GM18520 (cell line): Measurements from ENCODE around the gene RNF227.
"Not testable (repeated sequence)": the region's sequence is repeated elsewhere in the genome, so short reads cannot be mapped to it uniquely, and the experiment has no call there.

Source experiments
- ATAC-seq: cut with Tn5 transposase; IDR thresholded peaks from one replicate; pipeline ENCODE4 v1.9.1; 2021; ENCODE audit not compliant: unreplicated experiment

The RNF227 gene

GRCh38 chr17:7915611-7916384 is at the start of gene RNF227:
Gene RNF227 (minus strand): TSS chr17:7916289. CDS start chr17:7916195, 94 bp downstream.
- peak; percentile 69 for ATAC-seq

- no peak for ATAC-seq
Observed at GRCh38 chr17:7961421-7961820, 45.3 kb upstream of the RNF227 start.

GRCh38 chr17:7959503-7960253 is 43.6 kb upstream of the RNF227 start:
- no peak for ATAC-seq

GRCh38 chr17:7956228-7956965 is 40.3 kb upstream of the RNF227 start:
- no peak for ATAC-seq

GRCh38 chr17:7955414-7956227 is 39.5 kb upstream of the RNF227 start:
- no peak for ATAC-seq

GRCh38 chr17:7953266-7953665 is 37.2 kb upstream of the RNF227 start:
- not testable (repeated sequence) for ATAC-seq

- no peak for ATAC-seq
Observed at GRCh38 chr17:7951143-7951792, 35.2 kb upstream of the RNF227 start.

- ATAC-seq = no peak
Observed at GRCh38 chr17:7950578-7950977, 34.5 kb upstream of the RNF227 start.

GRCh38 chr17:7947651-7948050 is 31.6 kb upstream of the RNF227 start:
- no peak for ATAC-seq

- ATAC-seq = no peak
Observed at GRCh38 chr17:7946441-7946840, 30.4 kb upstream of the RNF227 start.

GRCh38 chr17:7945651-7946050 is 29.6 kb upstream of the RNF227 start:
- no peak for ATAC-seq

GRCh38 chr17:7944326-7944725 is 28.2 kb upstream of the RNF227 start:
- ATAC-seq = no peak

GRCh38 chr17:7943291-7943690 is 27.2 kb upstream of the RNF227 start:
- ATAC-seq = no peak

- no peak for ATAC-seq
Observed at GRCh38 chr17:7940743-7941142, 24.7 kb upstream of the RNF227 start.

GRCh38 chr17:7940034-7940433 is 23.9 kb upstream of the RNF227 start:
- ATAC-seq = no peak

- no peak for ATAC-seq
Observed at GRCh38 chr17:7935859-7936258, 19.8 kb upstream of the RNF227 start.

GRCh38 chr17:7932949-7933348 is 16.9 kb upstream of the RNF227 start:
- ATAC-seq = no peak

- ATAC-seq = no peak
Observed at GRCh38 chr17:7932483-7932891, 16.4 kb upstream of the RNF227 start.

- ATAC-seq = peak; percentile 94
Observed at GRCh38 chr17:7931709-7932482, 15.8 kb upstream of the RNF227 start, which contains the start of the genes CNTROB and TRAPPC1. Gene CNTROB (plus strand): TSS chr17:7932206. CDS start chr17:7933080, 874 bp downstream. Gene TRAPPC1 (minus strand): TSS chr17:7931946. CDS start chr17:7931829, 117 bp downstream.
